ENCODE results near the gene KRTAP6-2. TPM values are rescaled to one million over a fixed set of nuclear protein-coding genes. Genes with fewer than 3 reads are reported as not detected.

Gene KRTAP6-2
- total RNA-seq, 1 experiment from 2014 or later, result not detected

DNA sequence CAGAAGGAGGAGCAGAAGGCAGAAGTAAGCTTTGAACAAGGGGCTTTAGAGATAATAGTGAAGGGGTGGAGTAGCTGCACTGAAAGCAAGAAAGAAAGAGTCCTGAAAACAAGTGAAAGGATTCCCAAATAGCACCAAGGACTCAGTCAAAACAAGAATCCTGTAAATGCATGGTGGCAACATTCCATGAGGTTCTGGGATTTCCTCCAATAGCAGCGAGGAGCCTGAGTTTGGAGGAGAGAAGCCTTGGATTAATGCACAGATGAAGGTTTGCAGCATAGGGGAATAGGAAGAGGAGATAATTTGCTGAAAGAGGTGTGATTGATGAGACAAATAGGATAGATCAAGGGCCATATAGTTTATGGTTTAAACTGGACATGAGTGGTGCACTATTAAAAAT lies 19.4 kb downstream of the KRTAP6-2 start:
- Mint-ChIP-seq H3K36me3 (ENCODE audit: insufficient read depth, unreplicated experiment) (no peaks in the 10 kb centered on the region), H3K4me1 (ENCODE audit: low read depth, unreplicated experiment) (no peaks in the 10 kb centered on the region), H3K27ac (ENCODE audit: unreplicated experiment) (no peak overlapping the region), H3K4me3 (ENCODE audit: unreplicated experiment) (no peak overlapping the region), H3K9me3 (ENCODE audit: unreplicated experiment) (no peaks in the 10 kb centered on the region), H3K27me3 (ENCODE audit: insufficient read depth, unreplicated experiment) (peaks cover 5% of the 10 kb centered on the region)
- ChIA-PET CTCF (no interaction called here), POLR2A (no interaction called here)
- H3K36me3 ChIP-seq (ENCODE audit: control insufficient read depth, insufficient read depth, low read length), result no peaks in the 10 kb centered on the region
- no peak for DNase-seq
- no peak overlapping the region for H3K4me3 ChIP-seq (ENCODE audit: low read depth, low read length)
- BruUV-seq (replicated peaks), result no TSS peak
- no peaks in the 10 kb centered on the region for H3K27me3 ChIP-seq (replicated peaks; ENCODE audit: control insufficient read depth, insufficient read depth, low read length)
- no peaks in the 10 kb centered on the region for H3K9me3 ChIP-seq
- H3K4me1 ChIP-seq, result no peaks in the 10 kb centered on the region
- TF ChIP-seq, protein P1, sequence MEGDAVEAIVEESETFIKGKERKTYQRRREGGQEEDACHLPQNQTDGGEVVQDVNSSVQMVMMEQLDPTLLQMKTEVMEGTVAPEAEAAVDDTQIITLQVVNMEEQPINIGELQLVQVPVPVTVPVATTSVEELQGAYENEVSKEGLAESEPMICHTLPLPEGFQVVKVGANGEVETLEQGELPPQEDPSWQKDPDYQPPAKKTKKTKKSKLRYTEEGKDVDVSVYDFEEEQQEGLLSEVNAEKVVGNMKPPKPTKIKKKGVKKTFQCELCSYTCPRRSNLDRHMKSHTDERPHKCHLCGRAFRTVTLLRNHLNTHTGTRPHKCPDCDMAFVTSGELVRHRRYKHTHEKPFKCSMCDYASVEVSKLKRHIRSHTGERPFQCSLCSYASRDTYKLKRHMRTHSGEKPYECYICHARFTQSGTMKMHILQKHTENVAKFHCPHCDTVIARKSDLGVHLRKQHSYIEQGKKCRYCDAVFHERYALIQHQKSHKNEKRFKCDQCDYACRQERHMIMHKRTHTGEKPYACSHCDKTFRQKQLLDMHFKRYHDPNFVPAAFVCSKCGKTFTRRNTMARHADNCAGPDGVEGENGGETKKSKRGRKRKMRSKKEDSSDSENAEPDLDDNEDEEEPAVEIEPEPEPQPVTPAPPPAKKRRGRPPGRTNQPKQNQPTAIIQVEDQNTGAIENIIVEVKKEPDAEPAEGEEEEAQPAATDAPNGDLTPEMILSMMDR (IDR thresholded peaks at IDR 0.05; ENCODE audit: insufficient read depth in 1 of 2, low read depth in 1 of 2, low read length in 1 of 2, severe bottlenecking in 1 of 2, unreplicated experiment in 1 of 2), result no peak
- intact Hi-C loops (cut with micrococcal nuclease; ENCODE audit: unreplicated experiment), result no loop called here

- no TSS peak for BruUV-seq (replicated peaks)
- no peaks in the 10 kb centered on the region for H3K4me1 Mint-ChIP-seq (ENCODE audit: low read depth, unreplicated experiment)
- TF ChIP-seq, protein P1 (IDR thresholded peaks at IDR 0.05; ENCODE audit: insufficient read depth in 1 of 2, low read depth in 1 of 2, low read length in 1 of 2, severe bottlenecking in 1 of 2, unreplicated experiment in 1 of 2), result no peak
- no peaks in the 10 kb centered on the region for H3K36me3 ChIP-seq (ENCODE audit: control insufficient read depth, insufficient read depth, low read length)
- H3K27me3 Mint-ChIP-seq (ENCODE audit: insufficient read depth, unreplicated experiment), result peaks cover 3% of the 10 kb centered on the region
- H3K4me3 Mint-ChIP-seq (ENCODE audit: unreplicated experiment), result no peak overlapping the region
- H3K4me1 ChIP-seq, result no peaks in the 10 kb centered on the region
- no peak overlapping the region for H3K4me3 ChIP-seq (ENCODE audit: low read depth, low read length)
- no peaks in the 10 kb centered on the region for H3K9me3 ChIP-seq
- H3K27me3 ChIP-seq (replicated peaks; ENCODE audit: control insufficient read depth, insufficient read depth, low read length), result no peaks in the 10 kb centered on the region
- H3K36me3 Mint-ChIP-seq (ENCODE audit: insufficient read depth, unreplicated experiment), result no peaks in the 10 kb centered on the region
- intact Hi-C loops (cut with micrococcal nuclease; ENCODE audit: unreplicated experiment), result no loop called here
- H3K27ac Mint-ChIP-seq (ENCODE audit: unreplicated experiment), result no peak overlapping the region
- H3K9me3 Mint-ChIP-seq (ENCODE audit: unreplicated experiment), result no peaks in the 10 kb centered on the region
- CTCF ChIA-PET, result no interaction called here
- no peak for DNase-seq
- POLR2A ChIA-PET, result no interaction called here
Measured at GRCh38 chr21:30577766-30578165, 20.9 kb downstream of the KRTAP6-2 start.

- H3K27ac Mint-ChIP-seq (ENCODE audit: unreplicated experiment), result no peak overlapping the region
- no peak for DNase-seq
- TF ChIP-seq, protein P1 (IDR thresholded peaks at IDR 0.05; ENCODE audit: insufficient read depth in 1 of 2, low read depth in 1 of 2, low read length in 1 of 2, severe bottlenecking in 1 of 2, unreplicated experiment in 1 of 2), result no peak
- Histone ChIP-seq H3K4me3 (ENCODE audit: low read depth, low read length) (no peak overlapping the region), H3K4me1 (no peaks in the 10 kb centered on the region), H3K36me3 (ENCODE audit: control insufficient read depth, insufficient read depth, low read length) (no peaks in the 10 kb centered on the region), H3K9me3 (no peaks in the 10 kb centered on the region), H3K27me3 (replicated peaks; ENCODE audit: control insufficient read depth, insufficient read depth, low read length) (no peaks in the 10 kb centered on the region)
- ChIA-PET POLR2A (no interaction called here), CTCF (no interaction called here)
- BruUV-seq (replicated peaks), result no TSS peak
- H3K9me3 Mint-ChIP-seq (ENCODE audit: unreplicated experiment), result no peaks in the 10 kb centered on the region
- no peak overlapping the region for H3K4me3 Mint-ChIP-seq (ENCODE audit: unreplicated experiment)
- H3K4me1 Mint-ChIP-seq (ENCODE audit: low read depth, unreplicated experiment), result no peaks in the 10 kb centered on the region
- no peaks in the 10 kb centered on the region for H3K36me3 Mint-ChIP-seq (ENCODE audit: insufficient read depth, unreplicated experiment)
- intact Hi-C loops (cut with micrococcal nuclease; ENCODE audit: unreplicated experiment), result no loop called here
- no peaks in the 10 kb centered on the region for H3K27me3 Mint-ChIP-seq (ENCODE audit: insufficient read depth, unreplicated experiment)
Measured at GRCh38 chr21:30567617-30568016, 31.1 kb downstream of the KRTAP6-2 start.
